ENCODE results near the gene EPSTI1.

Gene EPSTI1

GRCh38 chr13:42970824-42971690, 21.0 kb downstream of the EPSTI1 start:
- H3K79me2 ChIP-seq = no peaks in the 10 kb centered on the region
- H3K4me1 ChIP-seq = no peaks in the 10 kb centered on the region
- no peak overlapping the region for H3K27ac ChIP-seq
- H2AFZ ChIP-seq = no peak overlapping the region
- no peaks in the 10 kb centered on the region for H3K27me3 ChIP-seq (ENCODE audit: control insufficient read depth, insufficient read depth, low read length)
- no peak overlapping the region for H3K9ac ChIP-seq
- no peaks in the 10 kb centered on the region for H3K9me3 ChIP-seq (ENCODE audit: control insufficient read depth, low read length)
- no peak overlapping the region for H3K4me2 ChIP-seq (ENCODE audit: low read length)
- peak; percentile 52 for TF ChIP-seq CTCF (IDR thresholded peaks at IDR 0.05)
- H3K4me3 ChIP-seq (ENCODE audit: low read depth, low read length) = no peak overlapping the region
- no peaks in the 10 kb centered on the region for H3K36me3 ChIP-seq (ENCODE audit: control insufficient read depth, insufficient read depth, low read length)

- no peaks in the 10 kb centered on the region for H3K9me3 ChIP-seq (ENCODE audit: control insufficient read depth, low read length)
- H3K36me3 ChIP-seq (ENCODE audit: control insufficient read depth, insufficient read depth, low read length) = no peaks in the 10 kb centered on the region
- H3K4me3 ChIP-seq (ENCODE audit: low read depth, low read length) = no peak overlapping the region
- no peak overlapping the region for H3K27ac ChIP-seq
- H3K4me1 ChIP-seq = no peaks in the 10 kb centered on the region
- peak; percentile 63 for TF ChIP-seq CTCF (IDR thresholded peaks at IDR 0.05)
- H2AFZ ChIP-seq = no peak overlapping the region
- no peaks in the 10 kb centered on the region for H3K79me2 ChIP-seq
- no peaks in the 10 kb centered on the region for H3K27me3 ChIP-seq (ENCODE audit: control insufficient read depth, insufficient read depth, low read length)
- no peak overlapping the region for H3K9ac ChIP-seq
- H3K4me2 ChIP-seq (ENCODE audit: low read length) = no peak overlapping the region
These were observed 22.4 kb downstream of the EPSTI1 start for GRCh38 chr13:42969565-42970172.

DNA sequence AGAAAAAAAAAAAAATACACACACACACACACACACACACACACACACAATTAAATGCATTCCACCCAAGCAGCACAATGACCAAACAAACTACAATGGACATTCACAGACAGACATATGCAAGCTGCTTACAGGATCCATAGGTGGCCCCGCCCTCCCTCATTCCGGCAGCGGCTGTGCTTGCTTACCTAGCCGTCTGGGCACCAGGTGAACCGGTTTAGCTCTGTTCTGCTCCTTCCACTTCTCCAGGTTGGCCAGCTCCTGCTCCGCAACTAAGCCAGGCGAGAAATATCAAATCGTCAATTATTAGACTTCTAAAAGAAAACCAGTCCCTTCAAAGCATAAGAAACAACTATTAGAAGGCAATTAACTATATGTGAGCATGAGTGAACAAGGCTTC, 23.1 kb downstream of the EPSTI1 start:
- Histone ChIP-seq H3K79me2 (no peaks in the 10 kb centered on the region), H3K27ac (no peak overlapping the region), H3K9me3 (ENCODE audit: control insufficient read depth, low read length) (no peaks in the 10 kb centered on the region), H3K9ac (no peak overlapping the region), H3K27me3 (ENCODE audit: control insufficient read depth, insufficient read depth, low read length) (no peaks in the 10 kb centered on the region), H3K4me1 (no peaks in the 10 kb centered on the region), H3K36me3 (ENCODE audit: control insufficient read depth, insufficient read depth, low read length) (no peaks in the 10 kb centered on the region), H3K4me2 (ENCODE audit: low read length) (no peak overlapping the region), H2AFZ (no peak overlapping the region), H3K4me3 (ENCODE audit: low read depth, low read length) (no peak overlapping the region)
- TF ChIP-seq CTCF (IDR thresholded peaks at IDR 0.05) = no peak

GRCh38 chr13:42967660-42968059, 24.4 kb downstream of the EPSTI1 start:
- no peak overlapping the region for H3K4me3 ChIP-seq (ENCODE audit: low read depth, low read length)
- H2AFZ ChIP-seq = no peak overlapping the region
- H3K27ac ChIP-seq = no peak overlapping the region
- no peaks in the 10 kb centered on the region for H3K9me3 ChIP-seq (ENCODE audit: control insufficient read depth, low read length)
- no peak overlapping the region for H3K4me2 ChIP-seq (ENCODE audit: low read length)
- H3K27me3 ChIP-seq (ENCODE audit: control insufficient read depth, insufficient read depth, low read length) = no peaks in the 10 kb centered on the region
- H3K9ac ChIP-seq = no peak overlapping the region
- no peak for TF ChIP-seq CTCF (IDR thresholded peaks at IDR 0.05)
- no peaks in the 10 kb centered on the region for H3K4me1 ChIP-seq
- no peaks in the 10 kb centered on the region for H3K36me3 ChIP-seq (ENCODE audit: control insufficient read depth, insufficient read depth, low read length)
- H3K79me2 ChIP-seq = no peaks in the 10 kb centered on the region

Data from parathyroid adenoma (tissue), 2 donors.